A549 (cell line): ENCODE measurements around the gene IRS2.

Source experiments
- CEBPB ChIP-seq, 2 experiments: fragments of >200 bp in 1 of 2; sonication (Bioruptor Twin) in 1 of 2; formaldehyde crosslinking in 1 of 2; IDR thresholded peaks; 2 replicates each; pipeline ENCODE4 v1.6.1; 2012 to 2016
- CHD4 ChIP-seq: fragments of 200-600 bp; sonication (generic); IDR thresholded peaks from 2 replicates; pipeline ENCODE4 v1.6.1; 2016; ENCODE audit warnings: antibody characterized with exemption, mild to moderate bottlenecking, borderline replicate concordance
- CTCF ChIP-seq: fragments of >200 bp; sonication (Bioruptor Twin); formaldehyde crosslinking; IDR thresholded peaks from 3 replicates; pipeline ENCODE4 v1.5.1; 2016
- JUN ChIP-seq, 2 experiments: fragments of >200 bp; sonication (Bioruptor Twin); formaldehyde crosslinking; IDR thresholded peaks; 2 replicates in 1 of 2; 3 replicates in 1 of 2; pipeline ENCODE4 v1.6.1; 2016 to 2017
- MAX ChIP-seq: IDR thresholded peaks from 2 replicates; pipeline ENCODE4 v1.6.1; 2012
- POLR2A ChIP-seq: IDR thresholded peaks from 2 replicates; pipeline ENCODE4 v1.6.1; 2012; ENCODE audit warnings: mild to moderate bottlenecking, low read length
- RAD21 ChIP-seq, 2 experiments: fragments of >200 bp in 1 of 2; sonication (Bioruptor Twin) in 1 of 2; formaldehyde crosslinking in 1 of 2; IDR thresholded peaks in 1 of 2; conservative IDR thresholded peaks in 1 of 2; 2 replicates in 1 of 2; 3 replicates in 1 of 2; pipeline ENCODE4 v1.6.1; 2012 to 2018; ENCODE audit warnings: inconsistent platforms in 1 of 2
- RFX5 ChIP-seq: fragments of 450-650 bp; IDR thresholded peaks from 2 replicates; pipeline ENCODE4 v1.7.1; 2014; ENCODE audit warnings: antibody characterized with exemption, mild to moderate bottlenecking, moderate library complexity

GRCh38 chr13:109733550-109733949, 52.8 kb downstream of the IRS2 start:
- TF ChIP-seq CTCF = no peak
- TF ChIP-seq RFX5 = no peak
- no peak for TF ChIP-seq JUN (IDR thresholded peaks at IDR 0.05)
- TF ChIP-seq POLR2A = no peak
- TF ChIP-seq CHD4 = no peak
- no peak for TF ChIP-seq RAD21 (conservative IDR thresholded peaks at IDR 0.05 in 1 of 2, IDR thresholded peaks at IDR 0.05 in 1 of 2)
- TF ChIP-seq MAX = no peak
- no peak for TF ChIP-seq CEBPB (IDR thresholded peaks at IDR 0.05)
